WTC11 (cell line): ENCODE results near the gene PDZD2. TPM values are rescaled to one million over a fixed set of nuclear protein-coding genes. Genes with fewer than 3 reads are reported as not detected.

ENCODE experiments used
- ATAC-seq: fragments of 200-7000 bp; cut with Tn5 transposase; 2 replicates; pipeline ENCODE4 v1.10.0; 2021; ENCODE audit warnings: mild to moderate bottlenecking, moderate library complexity
- CTCF ChIA-PET: fragments of 300-600 bp; sonication (Branson Sonifier 250); formaldehyde crosslinking; loops from one replicate; lab custom pipeline; 2021; ENCODE audit warnings: antibody characterized with exemption; lab: Charles Lee
- POLR2A ChIA-PET: fragments of 350-600 bp; sonication (Branson Sonifier 250); formaldehyde crosslinking; loops from one replicate; lab custom pipeline; 2021; ENCODE audit warnings: antibody characterized with exemption; lab: Charles Lee
- DNase-seq: peaks from one replicate; pipeline ENCODE4 v3.0.0; 2021; ENCODE audit warnings: low spot score
- H3K27ac Mint-ChIP-seq: 2 replicates; pipeline ENCODE4 v1.8.0; 2021; ENCODE audit warnings: mixed read lengths
- H3K27me3 Mint-ChIP-seq: 2 replicates; pipeline ENCODE4 v1.8.0; 2021; ENCODE audit warnings: low read depth, mild to moderate bottlenecking, moderate library complexity, mixed read lengths
- H3K36me3 Mint-ChIP-seq: 2 replicates; pipeline ENCODE4 v1.8.0; 2021; ENCODE audit warnings: mixed read lengths
- H3K4me1 Mint-ChIP-seq: 2 replicates; pipeline ENCODE4 v1.8.0; 2022; ENCODE audit warnings: mixed read lengths
- H3K4me3 Mint-ChIP-seq: 2 replicates; pipeline ENCODE4 v1.8.0; 2021; ENCODE audit warnings: mild to moderate bottlenecking, moderate library complexity, mixed read lengths
- H3K9me3 Mint-ChIP-seq: 2 replicates; pipeline ENCODE4 v1.8.0; 2021; ENCODE audit warnings: mixed read lengths
- CBFB ChIP-seq: sonication (generic); formaldehyde crosslinking; IDR thresholded peaks from 2 replicates; pipeline ENCODE4 v1.8.1; 2022; ENCODE audit warnings: mild to moderate bottlenecking, low read depth, missing genetic modification reagents
- CREM ChIP-seq: sonication (generic); formaldehyde crosslinking; IDR thresholded peaks from 2 replicates; pipeline ENCODE4 v1.8.1; 2022; ENCODE audit warnings: mild to moderate bottlenecking, missing genetic modification reagents, moderate library complexity
- ESRRA ChIP-seq: sonication (generic); formaldehyde crosslinking; IDR thresholded peaks from 2 replicates; pipeline ENCODE4 v1.8.1; 2022; ENCODE audit warnings: mild to moderate bottlenecking, missing genetic modification reagents, borderline replicate concordance
- ETV6 ChIP-seq: sonication (generic); formaldehyde crosslinking; IDR thresholded peaks from 2 replicates; pipeline ENCODE4 v1.8.1; 2022; ENCODE audit warnings: mild to moderate bottlenecking, missing genetic modification reagents
- FOXK1 ChIP-seq: sonication (generic); formaldehyde crosslinking; IDR thresholded peaks from 2 replicates; pipeline ENCODE4 v1.8.0; 2022; ENCODE audit warnings: mild to moderate bottlenecking, moderate library complexity, missing genetic modification reagents
- GTF2I ChIP-seq: fragments of 250-450 bp; sonication (Bioruptor Pico); conservative IDR thresholded peaks from 2 replicates; pipeline ENCODE4 v1.4.0; 2021; ENCODE audit warnings: mild to moderate bottlenecking
- NR2C2 ChIP-seq: sonication (generic); formaldehyde crosslinking; IDR thresholded peaks from 2 replicates; pipeline ENCODE4 v1.8.0; 2022; ENCODE audit warnings: mild to moderate bottlenecking, missing genetic modification reagents
- PRRX2 ChIP-seq: fragments of 250-450 bp; sonication (Bioruptor Pico); IDR thresholded peaks from 2 replicates; pipeline ENCODE4 v1.8.0; 2021; ENCODE audit warnings: mild to moderate bottlenecking
- TP53 ChIP-seq: sonication (generic); formaldehyde crosslinking; IDR thresholded peaks from 2 replicates; pipeline ENCODE4 v1.8.1; 2023; ENCODE audit warnings: mild to moderate bottlenecking, missing genetic modification reagents
- ZNF219 ChIP-seq: sonication (generic); formaldehyde crosslinking; IDR thresholded peaks from 2 replicates; pipeline ENCODE4 v1.8.0; 2023; ENCODE audit warnings: missing genetic modification reagents, mild to moderate bottlenecking, borderline replicate concordance
- ZNF232 ChIP-seq: sonication (generic); formaldehyde crosslinking; IDR thresholded peaks from 2 replicates; pipeline ENCODE4 v1.8.0; 2022; ENCODE audit warnings: mild to moderate bottlenecking, missing genetic modification reagents
- ZNF263 ChIP-seq: sonication (generic); formaldehyde crosslinking; IDR thresholded peaks from 2 replicates; pipeline ENCODE4 v1.8.1; 2022; ENCODE audit warnings: low read depth, mild to moderate bottlenecking, moderate library complexity, missing genetic modification reagents
- total RNA-seq: library from RNA; stranded (reverse); gene quantifications from 3 replicates; pipeline ENCODE4 v1.2.3, GENCODE V29; 2021
- TF ChIP-seq, protein P1 (sequence below): sonication (generic); formaldehyde crosslinking; IDR thresholded peaks from 2 replicates; pipeline ENCODE4 v1.8.1; 2023; ENCODE audit warnings: mild to moderate bottlenecking, moderate library complexity, missing genetic modification reagents
- TF ChIP-seq, protein P2 (sequence below): sonication (generic); formaldehyde crosslinking; IDR thresholded peaks from 2 replicates; pipeline ENCODE4 v1.8.1; 2022; ENCODE audit warnings: low read depth, mild to moderate bottlenecking, moderate library complexity, missing genetic modification reagents, borderline replicate concordance
- TF ChIP-seq, protein P3 (sequence below): sonication (generic); formaldehyde crosslinking; IDR thresholded peaks from 2 replicates; pipeline ENCODE4 v1.8.0; 2022; ENCODE audit warnings: mild to moderate bottlenecking, missing genetic modification reagents
- TF ChIP-seq, protein P4 (sequence below): fragments of 250-450 bp; sonication (Bioruptor Pico); IDR thresholded peaks from 2 replicates; pipeline ENCODE4 v1.9.0; 2021; ENCODE audit warnings: mild to moderate bottlenecking, borderline replicate concordance
- TF ChIP-seq, protein P5 (sequence below): fragments of 250-450 bp; sonication (Bioruptor Pico); IDR thresholded peaks from 2 replicates; pipeline ENCODE4 v1.9.0; 2021; ENCODE audit warnings: mild to moderate bottlenecking

PDZD2 gene
- total RNA-seq, 1 experiment from 2014 or later: 11.4 TPM

DNA sequence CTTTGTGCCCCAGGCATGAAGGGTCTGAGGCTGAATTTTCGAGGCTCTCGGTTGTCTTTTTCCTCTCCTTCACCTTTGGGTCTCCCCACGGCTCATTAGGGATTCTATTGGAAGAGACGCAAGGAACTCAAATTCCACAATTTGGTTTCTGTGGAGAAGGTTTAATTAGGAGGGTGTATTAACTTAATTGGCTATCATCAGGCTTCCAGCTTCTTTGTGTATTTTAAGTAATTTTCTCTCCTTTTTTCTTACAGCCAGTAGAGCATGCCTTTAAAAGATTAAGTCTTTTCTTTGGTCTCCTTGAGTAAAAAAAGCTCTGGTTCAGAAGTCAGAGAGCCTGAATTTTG is 115.4 kb downstream of the PDZD2 start:
- Mint-ChIP-seq H3K27me3 (peaks cover 83% of the 10 kb centered on the region), H3K4me3 (no peak overlapping the region), H3K4me1 (peaks cover 45% of the 10 kb centered on the region), H3K36me3 (no peaks in the 10 kb centered on the region), H3K9me3 (peaks cover 3% of the 10 kb centered on the region; the same call in 1 of the 2 replicates)
- ATAC-seq: no peak
- CTCF ChIA-PET: interaction anchor here (1.6 kb wide), 1 partner anchor 55 kb away, joined by 8 read pairs; no protein-coding TSS in a partner anchor
- POLR2A ChIA-PET: no interaction called here
- DNase-seq: no peak
- no peak for TF ChIP-seq TP53 (CRISPR knock-in tag)
- TF ChIP-seq, protein P1, sequence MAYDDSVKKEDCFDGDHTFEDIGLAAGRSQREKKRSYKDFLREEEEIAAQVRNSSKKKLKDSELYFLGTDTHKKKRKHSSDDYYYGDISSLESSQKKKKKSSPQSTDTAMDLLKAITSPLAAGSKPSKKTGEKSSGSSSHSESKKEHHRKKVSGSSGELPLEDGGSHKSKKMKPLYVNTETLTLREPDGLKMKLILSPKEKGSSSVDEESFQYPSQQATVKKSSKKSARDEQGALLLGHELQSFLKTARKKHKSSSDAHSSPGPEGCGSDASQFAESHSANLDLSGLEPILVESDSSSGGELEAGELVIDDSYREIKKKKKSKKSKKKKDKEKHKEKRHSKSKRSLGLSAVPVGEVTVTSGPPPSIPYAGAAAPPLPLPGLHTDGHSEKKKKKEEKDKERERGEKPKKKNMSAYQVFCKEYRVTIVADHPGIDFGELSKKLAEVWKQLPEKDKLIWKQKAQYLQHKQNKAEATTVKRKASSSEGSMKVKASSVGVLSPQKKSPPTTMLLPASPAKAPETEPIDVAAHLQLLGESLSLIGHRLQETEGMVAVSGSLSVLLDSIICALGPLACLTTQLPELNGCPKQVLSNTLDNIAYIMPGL (CRISPR knock-in tag): no peak
- no peak for TF ChIP-seq CBFB
- TF ChIP-seq, protein P2, sequence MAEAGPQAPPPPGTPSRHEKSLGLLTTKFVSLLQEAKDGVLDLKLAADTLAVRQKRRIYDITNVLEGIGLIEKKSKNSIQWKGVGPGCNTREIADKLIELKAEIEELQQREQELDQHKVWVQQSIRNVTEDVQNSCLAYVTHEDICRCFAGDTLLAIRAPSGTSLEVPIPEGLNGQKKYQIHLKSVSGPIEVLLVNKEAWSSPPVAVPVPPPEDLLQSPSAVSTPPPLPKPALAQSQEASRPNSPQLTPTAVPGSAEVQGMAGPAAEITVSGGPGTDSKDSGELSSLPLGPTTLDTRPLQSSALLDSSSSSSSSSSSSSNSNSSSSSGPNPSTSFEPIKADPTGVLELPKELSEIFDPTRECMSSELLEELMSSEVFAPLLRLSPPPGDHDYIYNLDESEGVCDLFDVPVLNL (CRISPR knock-in tag): no peak
- no peak for TF ChIP-seq GTF2I
- TF ChIP-seq, all 79 proteins: peak for 0
- no peak overlapping the region for H3K27ac Mint-ChIP-seq

DNA sequence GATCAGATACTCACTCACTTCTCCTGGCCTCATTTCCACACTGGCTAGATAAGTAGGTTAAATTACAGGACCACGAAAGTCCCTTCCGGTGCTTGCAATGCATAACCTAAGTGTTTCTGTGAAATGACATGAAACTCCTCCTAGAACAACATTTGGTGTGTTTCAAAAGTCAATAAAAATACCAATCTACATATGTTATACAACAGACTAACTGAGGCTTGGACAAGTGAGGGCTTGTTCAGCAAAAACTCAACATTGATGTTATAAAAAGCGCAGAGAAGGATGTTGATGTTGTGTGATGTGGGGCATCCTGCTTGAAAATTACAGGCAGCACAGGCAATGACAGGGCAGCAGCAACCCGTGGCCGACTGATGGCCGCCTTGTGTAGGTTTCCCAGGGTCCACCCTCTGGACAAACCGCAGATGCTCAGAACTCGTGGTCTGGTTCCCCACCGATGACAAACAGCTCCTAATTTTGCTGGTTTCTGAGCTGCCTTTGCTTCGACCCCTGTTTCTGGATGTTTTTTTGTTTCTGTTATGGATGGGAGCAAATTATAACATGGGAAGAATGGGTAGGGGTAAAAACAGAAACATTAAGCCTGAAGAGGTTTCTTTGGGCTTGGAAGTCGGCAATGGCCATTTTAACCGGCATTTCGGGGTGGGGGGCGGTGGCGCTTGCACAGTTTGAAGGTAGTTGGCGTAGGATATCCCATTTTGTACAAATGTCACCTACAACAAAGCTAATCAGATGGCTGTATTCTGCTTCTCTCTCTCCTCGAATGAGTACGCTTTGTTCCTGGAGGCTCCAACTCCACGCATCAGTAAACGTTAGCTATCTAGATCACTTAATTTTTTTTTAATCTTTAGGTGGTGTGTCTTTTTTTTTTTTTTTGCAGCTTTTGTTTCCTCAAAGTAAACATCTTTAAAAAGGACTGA is 116.1 kb downstream of the PDZD2 start:
- DNase-seq (no peak), ATAC-seq (no peak)
- peaks cover 45% of the 10 kb centered on the region for H3K4me1 Mint-ChIP-seq
- no peaks in the 10 kb centered on the region for H3K36me3 Mint-ChIP-seq
- H3K9me3 Mint-ChIP-seq: peaks cover 3% of the 10 kb centered on the region; the same call in 1 of the 2 replicates
- ChIA-PET POLR2A (no interaction called here), CTCF (interaction anchor here (1.6 kb wide), 1 partner anchor 54 kb away, joined by 8 read pairs; no protein-coding TSS in a partner anchor)
- H3K4me3 Mint-ChIP-seq: no peak overlapping the region
- no peak overlapping the region for H3K27ac Mint-ChIP-seq
- H3K27me3 Mint-ChIP-seq: peaks cover 78% of the 10 kb centered on the region
- no peak for TF ChIP-seq ESRRA
- TF ChIP-seq, protein P3, sequence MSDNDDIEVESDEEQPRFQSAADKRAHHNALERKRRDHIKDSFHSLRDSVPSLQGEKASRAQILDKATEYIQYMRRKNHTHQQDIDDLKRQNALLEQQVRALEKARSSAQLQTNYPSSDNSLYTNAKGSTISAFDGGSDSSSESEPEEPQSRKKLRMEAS (CRISPR knock-in tag): no peak
- no peak for TF ChIP-seq CREM
- TF ChIP-seq, protein P4, sequence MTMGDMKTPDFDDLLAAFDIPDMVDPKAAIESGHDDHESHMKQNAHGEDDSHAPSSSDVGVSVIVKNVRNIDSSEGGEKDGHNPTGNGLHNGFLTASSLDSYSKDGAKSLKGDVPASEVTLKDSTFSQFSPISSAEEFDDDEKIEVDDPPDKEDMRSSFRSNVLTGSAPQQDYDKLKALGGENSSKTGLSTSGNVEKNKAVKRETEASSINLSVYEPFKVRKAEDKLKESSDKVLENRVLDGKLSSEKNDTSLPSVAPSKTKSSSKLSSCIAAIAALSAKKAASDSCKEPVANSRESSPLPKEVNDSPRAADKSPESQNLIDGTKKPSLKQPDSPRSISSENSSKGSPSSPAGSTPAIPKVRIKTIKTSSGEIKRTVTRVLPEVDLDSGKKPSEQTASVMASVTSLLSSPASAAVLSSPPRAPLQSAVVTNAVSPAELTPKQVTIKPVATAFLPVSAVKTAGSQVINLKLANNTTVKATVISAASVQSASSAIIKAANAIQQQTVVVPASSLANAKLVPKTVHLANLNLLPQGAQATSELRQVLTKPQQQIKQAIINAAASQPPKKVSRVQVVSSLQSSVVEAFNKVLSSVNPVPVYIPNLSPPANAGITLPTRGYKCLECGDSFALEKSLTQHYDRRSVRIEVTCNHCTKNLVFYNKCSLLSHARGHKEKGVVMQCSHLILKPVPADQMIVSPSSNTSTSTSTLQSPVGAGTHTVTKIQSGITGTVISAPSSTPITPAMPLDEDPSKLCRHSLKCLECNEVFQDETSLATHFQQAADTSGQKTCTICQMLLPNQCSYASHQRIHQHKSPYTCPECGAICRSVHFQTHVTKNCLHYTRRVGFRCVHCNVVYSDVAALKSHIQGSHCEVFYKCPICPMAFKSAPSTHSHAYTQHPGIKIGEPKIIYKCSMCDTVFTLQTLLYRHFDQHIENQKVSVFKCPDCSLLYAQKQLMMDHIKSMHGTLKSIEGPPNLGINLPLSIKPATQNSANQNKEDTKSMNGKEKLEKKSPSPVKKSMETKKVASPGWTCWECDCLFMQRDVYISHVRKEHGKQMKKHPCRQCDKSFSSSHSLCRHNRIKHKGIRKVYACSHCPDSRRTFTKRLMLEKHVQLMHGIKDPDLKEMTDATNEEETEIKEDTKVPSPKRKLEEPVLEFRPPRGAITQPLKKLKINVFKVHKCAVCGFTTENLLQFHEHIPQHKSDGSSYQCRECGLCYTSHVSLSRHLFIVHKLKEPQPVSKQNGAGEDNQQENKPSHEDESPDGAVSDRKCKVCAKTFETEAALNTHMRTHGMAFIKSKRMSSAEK (CRISPR knock-in tag): no peak
- TF ChIP-seq ZNF263 (CRISPR knock-in tag): no peak
- TF ChIP-seq ZNF219 (CRISPR knock-in tag): no peak
- TF ChIP-seq, protein P1 (CRISPR knock-in tag): no peak
- no peak for TF ChIP-seq GTF2I
- TF ChIP-seq FOXK1 (CRISPR knock-in tag): no peak
- TF ChIP-seq, protein P5, sequence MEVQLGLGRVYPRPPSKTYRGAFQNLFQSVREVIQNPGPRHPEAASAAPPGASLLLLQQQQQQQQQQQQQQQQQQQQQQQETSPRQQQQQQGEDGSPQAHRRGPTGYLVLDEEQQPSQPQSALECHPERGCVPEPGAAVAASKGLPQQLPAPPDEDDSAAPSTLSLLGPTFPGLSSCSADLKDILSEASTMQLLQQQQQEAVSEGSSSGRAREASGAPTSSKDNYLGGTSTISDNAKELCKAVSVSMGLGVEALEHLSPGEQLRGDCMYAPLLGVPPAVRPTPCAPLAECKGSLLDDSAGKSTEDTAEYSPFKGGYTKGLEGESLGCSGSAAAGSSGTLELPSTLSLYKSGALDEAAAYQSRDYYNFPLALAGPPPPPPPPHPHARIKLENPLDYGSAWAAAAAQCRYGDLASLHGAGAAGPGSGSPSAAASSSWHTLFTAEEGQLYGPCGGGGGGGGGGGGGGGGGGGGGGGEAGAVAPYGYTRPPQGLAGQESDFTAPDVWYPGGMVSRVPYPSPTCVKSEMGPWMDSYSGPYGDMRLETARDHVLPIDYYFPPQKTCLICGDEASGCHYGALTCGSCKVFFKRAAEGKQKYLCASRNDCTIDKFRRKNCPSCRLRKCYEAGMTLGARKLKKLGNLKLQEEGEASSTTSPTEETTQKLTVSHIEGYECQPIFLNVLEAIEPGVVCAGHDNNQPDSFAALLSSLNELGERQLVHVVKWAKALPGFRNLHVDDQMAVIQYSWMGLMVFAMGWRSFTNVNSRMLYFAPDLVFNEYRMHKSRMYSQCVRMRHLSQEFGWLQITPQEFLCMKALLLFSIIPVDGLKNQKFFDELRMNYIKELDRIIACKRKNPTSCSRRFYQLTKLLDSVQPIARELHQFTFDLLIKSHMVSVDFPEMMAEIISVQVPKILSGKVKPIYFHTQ (CRISPR knock-in tag): no peak
- TF ChIP-seq ETV6: no peak
- no peak for TF ChIP-seq NR2C2
- TF ChIP-seq ZNF232 (CRISPR knock-in tag): no peak
- no peak for TF ChIP-seq PRRX2
